SIG-M5 (cell line): ENCODE data around the gene MACROD2.

Experiments
- DNase-seq: peaks from one replicate; lab custom pipeline; 2025; lab: John Stamatoyannopoulos, UW

The MACROD2 gene

GRCh38 chr20:15224199-15224598 is 1228.9 kb downstream of the MACROD2 start:
- DNase-seq, result no peak

- no peak for DNase-seq
Measured at GRCh38 chr20:15227102-15227501, 1231.8 kb downstream of the MACROD2 start.

DNA sequence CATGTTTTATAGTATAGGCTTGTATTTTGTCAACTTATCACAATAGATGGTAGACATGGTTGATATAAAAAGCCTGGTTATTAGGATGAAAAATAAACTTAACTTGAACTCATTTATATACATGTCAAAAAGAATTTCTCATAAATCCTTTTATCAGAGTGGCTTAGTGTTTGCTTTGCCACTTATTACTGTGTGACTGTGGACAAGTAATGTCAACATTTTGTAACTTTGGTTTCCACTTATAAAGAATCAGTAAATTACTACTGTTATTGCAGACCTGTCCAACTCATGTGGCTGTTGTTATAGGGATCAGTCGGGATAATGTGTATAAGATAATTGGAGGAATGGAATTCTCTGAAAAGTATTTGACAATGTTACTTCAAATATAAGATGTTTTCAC is 1236.9 kb downstream of the MACROD2 start:
- no peak for DNase-seq

GRCh38 chr20:15235471-15236198 is 1240.3 kb downstream of the MACROD2 start:
- DNase-seq, result no peak

DNA sequence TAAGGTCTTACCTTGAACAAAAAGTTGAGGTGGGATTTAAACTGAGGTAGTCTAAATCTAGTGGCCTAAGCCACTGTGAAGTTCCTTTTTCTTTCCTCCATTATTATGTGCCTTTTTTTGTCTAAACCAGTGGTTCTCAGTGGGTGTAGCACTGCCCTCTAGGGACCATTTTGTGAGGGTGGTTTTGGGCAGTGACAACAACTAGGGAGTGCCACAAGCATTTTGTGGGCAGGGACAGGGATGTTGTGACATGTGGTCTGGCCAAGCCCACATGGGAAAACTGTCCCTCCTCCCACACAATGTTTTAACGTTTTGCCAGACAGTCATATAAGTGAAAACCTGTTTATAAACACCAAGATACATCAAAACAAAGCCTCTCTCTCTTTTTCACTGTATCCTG is 1241.5 kb downstream of the MACROD2 start:
- DNase-seq, result no peak

- DNase-seq, result no peak
Measured at GRCh38 chr20:15239542-15240206, 1244.4 kb downstream of the MACROD2 start.

DNA sequence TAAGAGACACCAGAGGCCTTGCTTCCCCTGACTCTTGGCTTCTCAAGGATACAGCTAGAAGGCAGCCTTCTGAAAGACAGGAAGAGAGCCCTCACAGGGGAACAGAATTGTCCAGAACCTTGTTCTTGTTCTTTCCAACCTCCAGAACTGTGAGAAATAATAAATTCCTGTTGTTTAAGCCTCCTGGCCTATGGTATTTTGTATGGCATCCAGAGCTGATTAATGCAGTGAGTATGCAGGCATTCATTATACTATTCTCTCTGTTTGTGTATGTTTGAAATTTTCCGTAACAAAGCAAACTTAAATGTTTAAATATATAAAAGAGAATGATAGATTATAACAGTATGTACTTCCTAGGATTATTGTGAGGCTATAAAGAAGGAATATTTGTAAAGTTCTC is 1245.5 kb downstream of the MACROD2 start:
- no peak for DNase-seq

DNA sequence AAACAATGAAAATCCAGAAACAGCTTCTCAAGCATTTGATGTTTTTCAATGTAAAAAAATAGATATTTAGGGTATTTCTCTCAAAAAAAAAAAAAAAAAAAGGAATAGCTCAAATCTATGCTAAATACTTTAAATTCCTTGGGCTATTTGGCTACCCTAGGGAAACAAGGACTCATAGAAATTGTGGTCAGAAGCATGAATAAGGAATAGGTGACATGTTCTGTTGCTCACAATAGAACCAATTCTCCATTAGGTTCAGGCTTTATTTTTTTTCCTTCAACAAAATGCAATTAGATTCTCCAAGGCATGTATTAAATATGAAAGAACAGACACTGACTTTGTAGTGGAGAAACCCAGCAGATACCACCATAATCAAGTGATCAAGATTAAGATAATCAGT is 1246.4 kb downstream of the MACROD2 start:
- DNase-seq, result no peak

- DNase-seq, result no peak
Measured at GRCh38 chr20:15242773-15243172, 1247.5 kb downstream of the MACROD2 start.

DNA sequence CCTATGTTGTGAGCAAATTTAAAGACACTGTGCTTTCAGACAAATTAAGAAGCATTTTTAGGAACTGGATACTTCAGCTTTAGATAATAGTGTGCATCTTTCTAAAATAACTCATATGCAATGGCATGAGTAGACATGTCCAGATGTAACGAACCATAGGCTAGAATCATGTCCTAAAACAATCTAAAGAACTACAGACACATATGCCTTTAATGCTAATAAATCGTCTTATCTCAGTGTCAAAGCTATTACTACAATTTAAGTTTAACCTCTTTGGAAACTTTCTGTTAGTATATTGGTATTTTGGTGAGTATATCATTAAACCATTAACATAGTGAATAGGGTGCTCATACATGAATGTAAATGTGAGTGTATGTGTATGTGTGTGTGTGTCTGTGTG is 1250.6 kb downstream of the MACROD2 start:
- no peak for DNase-seq

- DNase-seq, result no peak
Measured at GRCh38 chr20:15248618-15249395, 1253.5 kb downstream of the MACROD2 start.

GRCh38 chr20:15251171-15251570 is 1255.9 kb downstream of the MACROD2 start:
- DNase-seq, result no peak

GRCh38 chr20:15252304-15252703 is 1257.0 kb downstream of the MACROD2 start:
- DNase-seq, result no peak

DNA sequence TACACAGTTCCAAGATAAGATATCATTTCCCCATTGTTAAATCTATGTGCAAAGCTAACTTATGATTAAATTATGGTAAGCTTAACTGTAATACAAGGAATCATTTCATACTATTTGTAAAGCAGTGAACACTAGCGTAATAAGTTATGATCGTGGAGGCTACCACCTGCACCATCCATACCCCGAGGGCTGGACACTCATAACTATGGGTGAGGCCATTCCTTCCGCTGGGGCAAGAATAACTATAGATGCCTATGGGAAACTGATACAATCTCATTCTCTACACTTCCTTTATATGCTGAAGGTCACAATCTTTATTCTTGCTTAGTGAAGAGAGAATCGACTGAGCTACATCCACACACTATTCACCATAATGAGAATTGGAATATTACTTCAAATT is 1258.1 kb downstream of the MACROD2 start:
- DNase-seq, result no peak

GRCh38 chr20:15256676-15257568 is 1261.6 kb downstream of the MACROD2 start:
- DNase-seq, result no peak

DNA sequence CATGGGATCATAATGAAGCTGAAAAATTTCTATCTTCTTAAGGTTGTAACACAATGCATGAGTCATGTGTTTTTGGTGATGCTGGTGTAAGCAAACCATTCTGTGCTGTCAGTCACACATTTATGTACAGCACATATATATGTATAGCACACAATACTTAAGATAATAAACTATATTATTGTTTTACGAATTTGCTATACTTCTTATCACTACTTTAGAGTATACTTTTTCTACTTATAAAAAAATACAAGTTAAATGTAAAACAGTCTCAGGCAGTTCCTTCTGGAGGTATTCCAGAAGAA is 1262.2 kb downstream of the MACROD2 start:
- no peak for DNase-seq

DNA sequence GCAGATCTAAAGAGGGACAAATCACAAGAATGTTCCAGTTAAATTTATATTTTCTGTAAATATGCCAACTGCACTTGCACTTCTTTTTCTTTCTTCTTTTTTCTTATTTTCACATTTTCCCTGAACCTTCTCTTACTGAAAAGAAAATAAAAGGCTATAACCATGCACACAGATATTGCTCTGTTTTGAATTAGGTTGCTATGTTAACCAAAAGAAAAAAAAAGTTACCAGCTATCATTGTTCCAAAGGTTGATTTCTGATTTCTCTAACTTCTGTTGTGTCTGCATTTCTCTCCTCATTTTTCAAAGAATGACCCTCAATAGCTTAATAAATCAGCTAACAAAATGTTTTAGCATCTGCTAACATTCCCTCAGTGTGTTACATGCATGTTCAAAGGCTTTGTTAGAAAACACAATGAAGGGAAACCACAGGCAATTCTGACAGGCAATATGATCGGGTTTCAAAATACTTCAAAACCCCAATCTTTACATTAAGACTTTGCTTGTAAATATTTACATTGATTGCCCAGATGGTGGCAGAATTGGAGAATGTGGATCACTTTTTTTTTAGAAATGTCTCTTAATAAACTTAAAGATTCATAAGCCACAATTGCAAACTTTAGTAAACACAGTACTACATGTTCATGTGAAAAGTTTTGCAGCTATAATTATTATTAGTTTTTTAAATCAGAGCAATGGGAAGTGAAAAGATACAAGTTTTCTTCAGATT is 1270.4 kb downstream of the MACROD2 start:
- DNase-seq, result no peak

DNA sequence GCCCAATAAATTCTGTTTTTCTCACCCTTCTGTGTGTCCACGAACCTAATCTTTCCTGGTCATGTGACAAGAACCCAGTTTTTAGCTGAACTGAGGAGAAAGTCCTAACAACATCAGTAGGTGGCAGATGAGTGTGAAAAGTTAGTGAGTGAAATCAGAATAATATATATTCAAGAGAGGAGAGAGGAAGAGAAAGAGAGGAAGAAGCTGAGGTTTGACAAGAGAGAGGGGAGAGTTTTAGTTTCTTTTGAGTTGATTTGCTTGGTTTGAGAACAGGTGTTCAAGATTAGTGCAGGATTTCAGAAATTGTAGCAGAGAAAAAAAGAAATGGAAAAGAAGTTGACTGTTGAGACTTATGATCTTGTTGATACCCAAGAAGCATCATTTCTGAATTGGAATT is 1272.6 kb downstream of the MACROD2 start:
- DNase-seq, result no peak

DNA sequence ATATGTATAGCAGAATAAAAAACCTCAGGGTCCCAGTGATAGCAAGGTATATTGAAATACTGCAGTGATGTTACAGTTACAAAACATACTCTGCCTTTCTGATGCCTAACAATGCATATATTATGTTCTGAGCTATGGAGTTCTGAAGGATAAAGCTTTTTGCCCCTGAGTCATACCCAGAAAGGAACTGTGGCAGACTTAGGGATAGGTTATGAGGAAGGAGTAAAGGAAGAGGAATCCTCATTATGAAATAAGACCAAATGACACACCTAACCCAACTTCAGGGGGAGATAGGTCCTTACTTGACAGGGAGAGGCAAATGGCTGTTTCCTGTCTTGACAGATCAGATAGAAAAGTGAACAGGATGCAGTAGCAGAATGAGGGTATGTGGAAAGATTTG is 1282.7 kb downstream of the MACROD2 start:
- DNase-seq, result no peak

DNA sequence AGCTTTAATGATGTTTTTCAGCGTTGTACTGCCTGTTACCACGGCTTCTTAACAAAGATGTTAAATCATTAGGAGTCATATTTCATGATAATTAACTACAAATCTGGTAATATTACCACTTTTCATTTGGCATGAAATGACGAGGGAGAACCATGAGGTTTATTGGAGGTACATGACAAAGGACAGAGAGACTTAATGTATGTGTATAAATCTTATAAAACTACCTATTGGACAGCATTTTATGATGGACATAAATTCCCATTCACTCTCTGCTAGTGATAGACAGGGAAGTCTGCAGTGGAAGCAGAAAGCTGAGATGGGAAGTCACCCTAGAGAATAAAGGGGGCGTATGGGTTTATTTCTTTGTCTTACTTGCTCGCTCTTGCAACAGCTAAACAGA is 1292.0 kb downstream of the MACROD2 start:
- no peak for DNase-seq

- no peak for DNase-seq
Measured at GRCh38 chr20:15288106-15288505, 1292.8 kb downstream of the MACROD2 start.

GRCh38 chr20:15289337-15289736 is 1294.0 kb downstream of the MACROD2 start:
- no peak for DNase-seq
